Gastrocnemius medialis (tissue), 4 donors: ENCODE measurements around the gene PSMD5.

Experiments used
- POLR2A ChIP-seq, 2 donors: fragments of 450-650 bp; IDR thresholded peaks; one replicate each; pipeline ENCODE4 v1.6.1; 2017; ENCODE audit warnings: antibody characterized with exemption in 2 of 2, mild to moderate bottlenecking in 2 of 2, moderate library complexity in 2 of 2
- TF ChIP-seq, protein P1 (sequence below), 5 experiments: fragments of 450-650 bp in 3 of 5; fragments of 200-600 bp in 2 of 5; sonication (generic) in 2 of 5; IDR thresholded peaks in 4 of 5; conservative IDR thresholded peaks in 1 of 5; 1 replicate in 4 of 5; 2 replicates in 1 of 5; pipeline ENCODE4 v1.5.1; 2016 to 2019; ENCODE audit warnings: antibody characterized with exemption in 5 of 5, mild to moderate bottlenecking in 3 of 5, moderate library complexity in 3 of 5

DNA sequence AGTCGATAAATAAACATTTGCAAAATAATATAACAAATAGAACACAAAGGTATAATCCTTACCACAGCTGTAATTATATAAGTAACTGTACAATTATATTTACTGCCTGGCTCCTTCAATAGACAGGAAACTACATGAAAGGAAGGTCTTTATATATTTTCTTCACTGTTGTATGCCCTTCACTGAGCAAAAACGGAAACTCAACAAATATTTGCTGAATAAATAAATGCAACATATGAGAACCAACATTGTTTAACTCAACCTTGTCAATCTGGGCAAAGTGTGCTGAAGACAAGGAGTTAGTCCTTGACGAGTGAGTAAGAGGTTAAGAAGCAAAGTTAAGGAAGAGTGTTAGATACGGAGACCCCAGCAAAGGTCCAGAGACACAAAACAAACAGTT, 22.6 kb downstream of the PSMD5 start:
- TF ChIP-seq, protein P1, sequence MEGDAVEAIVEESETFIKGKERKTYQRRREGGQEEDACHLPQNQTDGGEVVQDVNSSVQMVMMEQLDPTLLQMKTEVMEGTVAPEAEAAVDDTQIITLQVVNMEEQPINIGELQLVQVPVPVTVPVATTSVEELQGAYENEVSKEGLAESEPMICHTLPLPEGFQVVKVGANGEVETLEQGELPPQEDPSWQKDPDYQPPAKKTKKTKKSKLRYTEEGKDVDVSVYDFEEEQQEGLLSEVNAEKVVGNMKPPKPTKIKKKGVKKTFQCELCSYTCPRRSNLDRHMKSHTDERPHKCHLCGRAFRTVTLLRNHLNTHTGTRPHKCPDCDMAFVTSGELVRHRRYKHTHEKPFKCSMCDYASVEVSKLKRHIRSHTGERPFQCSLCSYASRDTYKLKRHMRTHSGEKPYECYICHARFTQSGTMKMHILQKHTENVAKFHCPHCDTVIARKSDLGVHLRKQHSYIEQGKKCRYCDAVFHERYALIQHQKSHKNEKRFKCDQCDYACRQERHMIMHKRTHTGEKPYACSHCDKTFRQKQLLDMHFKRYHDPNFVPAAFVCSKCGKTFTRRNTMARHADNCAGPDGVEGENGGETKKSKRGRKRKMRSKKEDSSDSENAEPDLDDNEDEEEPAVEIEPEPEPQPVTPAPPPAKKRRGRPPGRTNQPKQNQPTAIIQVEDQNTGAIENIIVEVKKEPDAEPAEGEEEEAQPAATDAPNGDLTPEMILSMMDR (IDR thresholded peaks at IDR 0.05 in 4 of 5, conservative IDR thresholded peaks at IDR 0.05 in 1 of 5): no peak
- no peak for TF ChIP-seq POLR2A (IDR thresholded peaks at IDR 0.05)
